Vein endothelial cell (primary cell): ENCODE results near the gene PODNL1. TPM values are rescaled to one million over a fixed set of nuclear protein-coding genes. Genes with fewer than 3 reads are reported as not detected.

Experiments
- total RNA-seq: library from RNA; depleted of rRNA; stranded (reverse); fragments of >200 nt; gene quantifications from 2 replicates; pipeline ENCODE4 v1.2.3, GENCODE V29; 2012

The PODNL1 gene
- total RNA-seq = under 0.01 and 0.19 TPM in 2 replicates

DNA sequence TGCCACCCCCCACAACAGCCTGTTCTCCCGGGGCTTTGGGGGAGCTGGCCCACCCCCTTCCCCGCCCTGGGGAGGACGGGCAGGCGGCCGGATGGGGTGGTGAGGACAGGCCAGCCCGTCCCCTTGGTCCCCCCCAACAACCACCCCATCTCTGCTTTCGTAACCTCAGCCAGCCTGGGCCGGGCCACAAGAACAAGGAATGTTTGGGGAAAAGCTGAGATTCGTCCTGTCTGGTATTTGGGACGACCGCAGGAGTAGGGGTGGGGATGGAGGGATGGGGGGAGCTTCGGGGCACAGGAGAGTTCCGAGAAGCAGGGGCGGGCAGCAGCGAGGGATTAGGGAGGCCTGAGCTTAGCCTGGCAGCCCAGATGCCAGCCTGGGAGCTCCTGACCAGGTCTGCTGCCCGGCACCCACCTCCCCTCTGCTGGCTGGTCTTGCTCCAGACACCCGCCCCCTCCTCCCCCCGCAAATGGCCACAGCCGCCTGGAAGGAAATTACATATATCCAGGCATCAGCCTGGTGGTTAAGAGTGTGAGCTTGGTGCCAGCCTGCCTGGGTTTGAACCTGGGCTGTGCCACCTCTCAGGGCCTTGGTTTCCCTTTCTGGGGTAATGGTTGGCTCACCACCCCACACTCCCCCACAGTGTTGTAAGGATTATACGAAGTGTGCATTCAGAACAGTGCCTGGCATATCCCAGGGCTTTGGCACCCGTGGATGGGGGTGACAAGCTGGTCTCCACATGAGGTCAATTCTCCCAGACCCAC lies at the start of gene PODNL1:
Gene PODNL1 (minus strand): TSS at position 117 of the 764 bp plus-strand sequence. CDS start 236 bp downstream, outside the sequence.

DNA sequence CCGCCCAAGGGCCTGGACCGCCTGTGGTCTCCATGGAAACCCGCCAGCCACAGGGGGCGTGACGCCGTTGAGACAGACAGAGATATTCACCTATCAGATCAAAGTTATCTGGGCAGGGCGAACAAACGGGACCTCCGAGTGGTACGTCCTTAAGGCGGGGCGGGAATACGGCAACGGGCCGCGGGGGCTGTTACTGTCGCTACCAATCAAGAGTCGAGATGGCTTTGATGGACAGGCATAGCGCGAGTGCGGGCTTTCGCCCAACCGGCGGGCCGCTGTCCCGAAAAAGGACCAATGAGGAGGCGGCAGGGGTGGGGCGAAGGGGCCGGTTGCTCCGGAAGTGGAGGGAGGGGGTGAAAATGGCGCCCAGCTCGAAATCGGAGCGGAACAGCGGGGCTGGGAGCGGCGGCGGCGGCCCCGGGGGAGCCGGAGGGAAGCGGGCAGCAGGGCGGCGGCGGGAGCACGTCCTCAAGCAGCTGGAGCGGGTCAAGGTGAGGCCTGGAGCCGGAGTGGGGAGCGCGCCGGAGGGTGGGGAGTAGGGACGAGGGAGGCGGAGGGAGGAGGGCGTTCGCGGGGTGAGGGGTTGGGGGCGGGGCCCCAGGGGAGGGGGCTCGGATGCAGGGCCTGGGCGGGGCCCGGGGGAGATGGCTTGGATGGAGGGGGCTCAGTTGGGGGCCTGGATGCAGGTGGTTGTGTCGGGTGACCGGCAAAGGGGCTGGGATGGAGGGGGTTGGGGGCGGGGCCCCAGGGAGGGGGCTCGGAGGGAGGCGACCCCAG lies 14.1 kb upstream of the PODNL1 start, which contains the start of gene DCAF15:
Gene DCAF15 (plus strand): TSS at position 356 of the 777 bp plus-strand sequence. CDS start 4 bp downstream, at position 360.

DNA sequence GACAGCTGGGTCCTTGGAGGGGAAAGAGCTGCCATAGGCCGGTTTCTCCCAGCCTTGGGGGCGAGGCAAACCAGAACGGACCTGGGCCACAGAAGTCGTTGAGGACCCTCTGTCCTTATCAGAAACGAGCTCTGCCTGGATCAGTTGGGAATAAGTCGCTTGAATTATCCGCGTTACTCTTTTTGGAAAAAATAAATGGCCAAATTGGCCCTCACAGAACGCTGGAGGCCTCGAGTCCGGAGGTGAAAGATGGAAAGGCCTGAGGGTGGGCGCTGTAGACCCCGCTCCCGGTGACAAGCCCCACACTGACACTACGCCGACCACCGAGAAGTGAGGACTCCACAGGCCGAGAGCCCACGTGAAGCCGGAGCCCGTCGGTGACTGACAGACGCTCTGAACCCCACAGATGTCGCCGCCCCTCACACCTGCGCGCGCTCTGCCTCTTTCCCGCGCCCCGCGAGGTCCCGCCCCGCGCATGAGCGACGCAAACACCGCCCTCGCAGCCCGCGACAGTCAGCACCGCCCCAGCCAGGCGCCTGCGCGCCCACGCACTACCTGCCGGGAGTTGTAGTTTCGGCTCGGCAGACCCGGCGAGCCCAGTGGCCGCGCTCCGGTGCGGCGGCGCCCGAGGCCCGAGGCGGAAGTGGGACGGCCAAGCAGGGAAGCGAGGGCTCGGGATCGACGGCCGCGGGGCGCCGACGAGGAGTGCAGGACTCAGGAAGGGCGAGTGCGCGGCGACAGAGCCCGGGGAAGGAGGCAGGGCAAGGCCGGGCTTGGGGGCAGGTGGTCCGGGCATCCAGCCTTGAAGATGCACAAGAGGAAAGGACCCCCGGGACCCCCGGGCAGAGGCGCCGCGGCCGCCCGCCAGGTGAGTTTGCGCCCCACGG lies 32.3 kb downstream of the PODNL1 start, which contains the start of the genes BRME1 and CC2D1A:
Gene BRME1 (minus strand): TSS at position 484 of the 887 bp plus-strand sequence. CDS start 1,225 bp downstream, outside the sequence.
Gene CC2D1A (plus strand): TSS at position 568 of the 887 bp plus-strand sequence. CDS start 241 bp downstream, at position 809.

Other genes with a start within 250 kb of the PODNL1 start
- gene MRI1, start 173.9 kb downstream of the PODNL1 start, total RNA-seq = 38.2 and 45.4 TPM in 2 replicates
- 60.8 and 79.0 TPM in 2 replicates for gene C19orf53, start 164.0 kb downstream of the PODNL1 start, total RNA-seq
- gene ZSWIM4, start 143.0 kb downstream of the PODNL1 start, total RNA-seq = 16.8 and 21.6 TPM in 2 replicates
- 0.33 and 0.76 TPM in 2 replicates for gene NANOS3, start 61.3 kb downstream of the PODNL1 start, total RNA-seq
- gene BRME1, start 32.3 kb downstream of the PODNL1 start, total RNA-seq = 0.65 and 0.76 TPM in 2 replicates
- gene CC2D1A, start 32.2 kb downstream of the PODNL1 start, total RNA-seq = 13.5 and 21.2 TPM in 2 replicates
- 16.0 and 19.7 TPM in 2 replicates for gene DCAF15, start 14.1 kb upstream of the PODNL1 start, total RNA-seq
- 3.1 and 3.6 TPM in 2 replicates for gene RFX1, start 67.9 kb upstream of the PODNL1 start, total RNA-seq
- not detected in 2 replicates for gene RLN3, start 89.7 kb upstream of the PODNL1 start, total RNA-seq
- gene IL27RA, start 93.3 kb upstream of the PODNL1 start, total RNA-seq = 4.1 and 6.5 TPM in 2 replicates
- not detected in 2 replicates for gene PALM3, start 123.7 kb upstream of the PODNL1 start, total RNA-seq
- gene MISP3, start 134.4 kb upstream of the PODNL1 start, total RNA-seq = 0.10 and 0.33 TPM in 2 replicates
- not detected in 2 replicates for gene C19orf67, start 147.4 kb upstream of the PODNL1 start, total RNA-seq
- gene SAMD1, start 152.3 kb upstream of the PODNL1 start, total RNA-seq = 26.3 and 37.6 TPM in 2 replicates
- 59.2 and 62.7 TPM in 2 replicates for gene PRKACA, start 179.3 kb upstream of the PODNL1 start, total RNA-seq
- 11.4 and 20.4 TPM in 2 replicates for gene ASF1B, start 198.2 kb upstream of the PODNL1 start, total RNA-seq